GM19043 (cell line): ENCODE measurements around the gene LPCAT3.
A peak's percentile ranks its signal among the peaks of the same experiment; 100 is the strongest.
"Not testable (repeated sequence)": the region's sequence is repeated elsewhere in the genome, so short reads cannot be mapped to it uniquely, and the experiment has no call there.

Source experiments
- ATAC-seq: cut with Tn5 transposase; IDR thresholded peaks from one replicate; pipeline ENCODE4 v1.9.1; 2021; ENCODE audit warnings: low read depth; ENCODE audit not compliant: unreplicated experiment

The LPCAT3 gene

GRCh38 chr12:7039403-7039802, 21.1 kb upstream of the LPCAT3 start:
- no peak for ATAC-seq

GRCh38 chr12:7038591-7038990, 20.3 kb upstream of the LPCAT3 start:
- no peak for ATAC-seq

- not testable (repeated sequence) for ATAC-seq
These were observed 19.1 kb upstream of the LPCAT3 start for GRCh38 chr12:7037411-7037810.

GRCh38 chr12:7035463-7035862, 17.2 kb upstream of the LPCAT3 start:
- ATAC-seq = no peak

- ATAC-seq = no peak
These were observed 16.2 kb upstream of the LPCAT3 start for GRCh38 chr12:7034464-7034863.

GRCh38 chr12:7032990-7033389, 14.7 kb upstream of the LPCAT3 start:
- no peak for ATAC-seq

- ATAC-seq = no peak
These were observed 13.0 kb upstream of the LPCAT3 start for GRCh38 chr12:7031306-7031705.

- no peak for ATAC-seq
These were observed 8.6 kb upstream of the LPCAT3 start for GRCh38 chr12:7026854-7027253.

- no peak for ATAC-seq
These were observed 4.8 kb upstream of the LPCAT3 start for GRCh38 chr12:7023114-7023513.

- ATAC-seq = no peak
These were observed 3.7 kb upstream of the LPCAT3 start for GRCh38 chr12:7021956-7022355.

- no peak for ATAC-seq
These were observed 830 bp upstream of the LPCAT3 start for GRCh38 chr12:7019043-7019569.

- ATAC-seq = peak; percentile 26
These were observed 366 bp downstream of the LPCAT3 start for GRCh38 chr12:7017870-7018349.

- ATAC-seq = no peak
These were observed 1.2 kb downstream of the LPCAT3 start for GRCh38 chr12:7016958-7017571.

GRCh38 chr12:7015555-7016370, 2.5 kb downstream of the LPCAT3 start:
- no peak for ATAC-seq

- ATAC-seq = no peak
These were observed 5.2 kb downstream of the LPCAT3 start for GRCh38 chr12:7013101-7013500.

- ATAC-seq = no peak
These were observed 6.2 kb downstream of the LPCAT3 start for GRCh38 chr12:7012024-7012607.

- ATAC-seq = not testable (repeated sequence)
These were observed 6.9 kb downstream of the LPCAT3 start for GRCh38 chr12:7011398-7011797.

- no peak for ATAC-seq
These were observed 8.8 kb downstream of the LPCAT3 start for GRCh38 chr12:7009512-7009911.

GRCh38 chr12:7008864-7009263, 9.4 kb downstream of the LPCAT3 start:
- no peak for ATAC-seq

- no peak for ATAC-seq
These were observed 11.6 kb downstream of the LPCAT3 start for GRCh38 chr12:7006639-7007038.

- ATAC-seq = no peak
These were observed 13.0 kb downstream of the LPCAT3 start for GRCh38 chr12:7005311-7005710.
